Neural cell (in vitro differentiated cells): ENCODE measurements around the gene RPL7A. TPM values are rescaled to one million over a fixed set of nuclear protein-coding genes. Genes with fewer than 3 reads are reported as not detected.

Experiments
- H2AFZ ChIP-seq: fragments of 200-600, 300-800 bp; sonication (generic), shearing (Covaris generic); 2 replicates; pipeline ENCODE4 v1.6.0; 2014; ENCODE audit warnings: low read depth, mild to moderate bottlenecking, antibody characterized with exemption, low read length, moderate library complexity
- H3F3A ChIP-seq: fragments of 200-600 bp; shearing (Covaris generic); 2 replicates; pipeline ENCODE4 v1.6.1; 2016; ENCODE audit warnings: mild to moderate bottlenecking, moderate library complexity, mixed read lengths, antibody characterized with exemption, low read length; ENCODE audit not compliant: insufficient read depth, poor library complexity, severe bottlenecking
- H3K27ac ChIP-seq: fragments of 200-600, 300-800 bp; sonication (generic), shearing (Covaris generic); 2 replicates; pipeline ENCODE4 v1.5.1; 2014; ENCODE audit warnings: mild to moderate bottlenecking, low read length, moderate library complexity
- H3K27me3 ChIP-seq: fragments of 300-800, 200-600 bp; sonication (generic), shearing (Covaris generic); 2 replicates; pipeline ENCODE4 v1.6.0; 2014; ENCODE audit warnings: mild to moderate bottlenecking, low read depth, low read length, moderate library complexity; ENCODE audit not compliant: insufficient read depth
- H3K36me3 ChIP-seq: fragments of 300-800, 200-600 bp; sonication (generic), shearing (Covaris generic); 2 replicates; pipeline ENCODE4 v1.5.1; 2014; ENCODE audit warnings: mild to moderate bottlenecking, antibody characterized with exemption, low read length, moderate library complexity; ENCODE audit not compliant: insufficient read depth
- H3K4me2 ChIP-seq: fragments of 300-800, 200-600 bp; sonication (generic), shearing (Covaris generic); 2 replicates; pipeline ENCODE4 v1.6.0; 2014; ENCODE audit warnings: mild to moderate bottlenecking, low read length
- H3K4me3 ChIP-seq: fragments of 300-800, 200-600 bp; sonication (generic), shearing (Covaris generic); 2 replicates; pipeline ENCODE4 v1.5.1; 2014; ENCODE audit warnings: mild to moderate bottlenecking, low read length, moderate library complexity
- H3K79me2 ChIP-seq: fragments of 200-600 bp; shearing (Covaris generic); replicated peaks from 2 replicates; pipeline ENCODE4 v1.6.0; 2014; ENCODE audit warnings: mild to moderate bottlenecking, low read length, moderate library complexity; ENCODE audit not compliant: insufficient read depth
- H3K9ac ChIP-seq: fragments of 300-800, 200-600 bp; sonication (generic), shearing (Covaris generic); 2 replicates; pipeline ENCODE4 v1.6.1; 2016; ENCODE audit warnings: mild to moderate bottlenecking, low read length, mixed read lengths
- H3K9me2 ChIP-seq: fragments of 200-600 bp; shearing (Covaris generic); 2 replicates; pipeline ENCODE4 v1.6.1; 2016; ENCODE audit warnings: mild to moderate bottlenecking, low read length, mixed read lengths; ENCODE audit not compliant: insufficient read depth
- H3K9me3 ChIP-seq: fragments of 200-600, 300-800 bp; sonication (generic), shearing (Covaris generic); 2 replicates; pipeline ENCODE4 v1.6.1; 2016; ENCODE audit warnings: mild to moderate bottlenecking, mixed run types, low read length, moderate library complexity, mixed read lengths
- H4K20me1 ChIP-seq: fragments of 200-600 bp; shearing (Covaris generic); 2 replicates; pipeline ENCODE4 v1.6.1; 2016; ENCODE audit warnings: mild to moderate bottlenecking, mixed run types; ENCODE audit not compliant: insufficient read depth
- CTCF ChIP-seq: fragments of 450-650 bp; IDR thresholded peaks from 2 replicates; pipeline ENCODE4 v1.5.1; 2014; ENCODE audit warnings: antibody characterized with exemption, mild to moderate bottlenecking, moderate library complexity; ENCODE audit not compliant: poor library complexity, severe bottlenecking
- EP300 ChIP-seq: fragments of 450-650 bp; conservative IDR thresholded peaks from 2 replicates; pipeline ENCODE4 v1.6.1; 2014; ENCODE audit warnings: antibody characterized with exemption, mild to moderate bottlenecking, moderate library complexity; ENCODE audit not compliant: poor library complexity, severe bottlenecking
- EZH2 ChIP-seq: fragments of 200-600, 300-800 bp; shearing (Covaris generic), sonication (generic); IDR thresholded peaks from 2 replicates; pipeline ENCODE4 v1.6.1; 2014; ENCODE audit warnings: antibody characterized with exemption, low read length, borderline replicate concordance, mild to moderate bottlenecking; ENCODE audit not compliant: insufficient read depth, poor library complexity, severe bottlenecking
- MXI1 ChIP-seq: fragments of 450-650 bp; conservative IDR thresholded peaks from 2 replicates; pipeline ENCODE4 v1.6.1; 2014; ENCODE audit warnings: antibody characterized with exemption, mild to moderate bottlenecking; ENCODE audit not compliant: poor library complexity, severe bottlenecking
- POLR2AphosphoS5 ChIP-seq: IDR thresholded peaks from 2 replicates; pipeline ENCODE4 v1.6.1; 2012
- RAD21 ChIP-seq: fragments of 450-650 bp; conservative IDR thresholded peaks from 2 replicates; pipeline ENCODE4 v1.6.1; 2014; ENCODE audit warnings: antibody characterized with exemption, mild to moderate bottlenecking, moderate library complexity
- REST ChIP-seq: IDR thresholded peaks from 2 replicates; pipeline ENCODE4 v1.6.1; 2012; ENCODE audit warnings: borderline replicate concordance
- SMC3 ChIP-seq: fragments of 450-650 bp; conservative IDR thresholded peaks from 2 replicates; pipeline ENCODE4 v1.6.1; 2014; ENCODE audit warnings: antibody characterized with exemption, mild to moderate bottlenecking, moderate library complexity; ENCODE audit not compliant: poor library complexity
- TAF1 ChIP-seq: IDR thresholded peaks from 2 replicates; pipeline ENCODE4 v1.6.1; 2012; ENCODE audit warnings: low read depth
- polyA plus RNA-seq: library from polyadenylated mRNA; depleted of rRNA; stranded (reverse); fragments of >200 nt; gene quantifications from 2 replicates; pipeline ENCODE4 v1.2.3, GENCODE V29; 2014

The RPL7A gene
- polyA plus RNA-seq, 1 donor from 2014 or later, result 1,987 TPM

GRCh38 chr9:133386338-133386737 lies 38.3 kb downstream of the RPL7A start:
- no peak overlapping the region for H3K27ac ChIP-seq
- H3K4me2 ChIP-seq, result no peak overlapping the region
- H3K9ac ChIP-seq, result no peak overlapping the region
- H3K27me3 ChIP-seq, result no peaks in the 10 kb centered on the region
- H3K9me3 ChIP-seq, result no peaks in the 10 kb centered on the region
- no peaks in the 10 kb centered on the region for H3K36me3 ChIP-seq
- H4K20me1 ChIP-seq, result no peaks in the 10 kb centered on the region
- no peak for TF ChIP-seq RAD21
- no peak for TF ChIP-seq REST
- no peak for TF ChIP-seq POLR2AphosphoS5
- no peak for TF ChIP-seq SMC3
- TF ChIP-seq TAF1, result no peak
- H2AFZ ChIP-seq, result no peak overlapping the region
- H3F3A ChIP-seq, result no peaks in the 10 kb centered on the region
- no peak overlapping the region for H3K4me3 ChIP-seq
- H3K9me2 ChIP-seq, result no peaks in the 10 kb centered on the region
- no peaks in the 10 kb centered on the region for H3K79me2 ChIP-seq

GRCh38 chr9:133387680-133388079 lies 39.7 kb downstream of the RPL7A start:
- H3K36me3 ChIP-seq, result no peaks in the 10 kb centered on the region
- no peaks in the 10 kb centered on the region for H3K79me2 ChIP-seq
- no peak overlapping the region for H3K9ac ChIP-seq
- no peak for TF ChIP-seq POLR2AphosphoS5
- no peak for TF ChIP-seq SMC3
- TF ChIP-seq EZH2, result no peak
- TF ChIP-seq CTCF, result no peak
- TF ChIP-seq REST, result no peak
- TF ChIP-seq RAD21, result no peak
- TF ChIP-seq EP300, result no peak
- TF ChIP-seq TAF1, result no peak
- no peak for TF ChIP-seq MXI1
- no peak overlapping the region for H3K4me3 ChIP-seq
- H3K9me2 ChIP-seq, result no peaks in the 10 kb centered on the region
- no peaks in the 10 kb centered on the region for H4K20me1 ChIP-seq
- H3K27me3 ChIP-seq, result no peaks in the 10 kb centered on the region
- H2AFZ ChIP-seq, result no peak overlapping the region
- H3K27ac ChIP-seq, result no peak overlapping the region
- no peaks in the 10 kb centered on the region for H3K9me3 ChIP-seq
- H3K4me2 ChIP-seq, result no peak overlapping the region
- no peaks in the 10 kb centered on the region for H3F3A ChIP-seq
